H9 (cell line): Measurements from ENCODE around the gene SETD4. TPM values are rescaled to one million over a fixed set of nuclear protein-coding genes. Genes with fewer than 3 reads are reported as not detected.

ENCODE experiments used
- DNase-seq: peaks from one replicate; pipeline ENCODE4 v3.0.0-alpha.2; 2017
- H2AFZ ChIP-seq: one replicate; pipeline ENCODE4 v1.6.1; 2013; ENCODE audit warnings: mild to moderate bottlenecking, low read length, control low read depth, moderate library complexity
- H2AK5ac ChIP-seq: 2 replicates; pipeline ENCODE4 v1.6.1; 2013; ENCODE audit warnings: low read length, control low read depth, mixed read lengths; ENCODE audit not compliant: insufficient read length
- H2BK120ac ChIP-seq: one replicate; pipeline ENCODE4 v1.6.1; 2013; ENCODE audit warnings: low read depth, mild to moderate bottlenecking, low read length, control low read depth, inconsistent platforms; ENCODE audit not compliant: poor library complexity, severe bottlenecking
- H2BK12ac ChIP-seq: 2 replicates; pipeline ENCODE4 v1.6.1; 2013; ENCODE audit warnings: low read length, control low read depth, mixed read lengths, low read depth; ENCODE audit not compliant: insufficient read length
- H2BK15ac ChIP-seq: 2 replicates; pipeline ENCODE4 v1.6.1; 2013; ENCODE audit warnings: low read depth, low read length, control low read depth
- H2BK20ac ChIP-seq: one replicate; pipeline ENCODE4 v1.6.1; 2013; ENCODE audit warnings: low read depth, mild to moderate bottlenecking, low read length, control low read depth, inconsistent platforms; ENCODE audit not compliant: poor library complexity, severe bottlenecking
- H2BK5ac ChIP-seq: 2 replicates; pipeline ENCODE4 v1.6.1; 2013; ENCODE audit warnings: low read length, control low read depth, mixed read lengths; ENCODE audit not compliant: insufficient read length
- H3K14ac ChIP-seq: 2 replicates; pipeline ENCODE4 v1.6.1; 2013; ENCODE audit warnings: low read length, control low read depth; ENCODE audit not compliant: insufficient read depth
- H3K18ac ChIP-seq: 2 replicates; pipeline ENCODE4 v1.6.1; 2013; ENCODE audit warnings: low read depth, mild to moderate bottlenecking, mixed read lengths, low read length, control low read depth; ENCODE audit not compliant: insufficient read length
- H3K23ac ChIP-seq: 2 replicates; pipeline ENCODE4 v1.6.1; 2013; ENCODE audit warnings: low read length, control low read depth, mixed read lengths, low read depth; ENCODE audit not compliant: insufficient read length
- H3K23me2 ChIP-seq: 2 replicates; pipeline ENCODE4 v1.6.1; 2013; ENCODE audit warnings: low read depth, mild to moderate bottlenecking, mixed read lengths, low read length, control low read depth; ENCODE audit not compliant: insufficient read length, poor library complexity, severe bottlenecking
- H3K27ac ChIP-seq: 2 replicates; pipeline ENCODE4 v1.5.1; 2013; ENCODE audit warnings: low read length, control low read depth, mixed read lengths, low read depth; ENCODE audit not compliant: insufficient read length
- H3K27me3 ChIP-seq: 2 replicates; pipeline ENCODE4 v1.6.1; 2013; ENCODE audit warnings: low read length, control low read depth, inconsistent platforms; ENCODE audit not compliant: insufficient read depth
- H3K4ac ChIP-seq: 2 replicates; pipeline ENCODE4 v1.6.1; 2013; ENCODE audit warnings: low read depth, mild to moderate bottlenecking, control low read depth, inconsistent platforms, low read length, moderate library complexity
- H3K4me1 ChIP-seq: 2 replicates; pipeline ENCODE4 v1.6.1; 2013; ENCODE audit warnings: low read length, control low read depth, inconsistent platforms; ENCODE audit not compliant: insufficient read depth
- H3K4me2 ChIP-seq: 2 replicates; pipeline ENCODE4 v1.6.1; 2013; ENCODE audit warnings: low read length, control low read depth, mixed read lengths; ENCODE audit not compliant: insufficient read length, insufficient read depth
- H3K56ac ChIP-seq: 2 replicates; pipeline ENCODE4 v1.6.1; 2013; ENCODE audit warnings: low read depth, mild to moderate bottlenecking, mixed read lengths, low read length, control low read depth; ENCODE audit not compliant: insufficient read length
- H3K79me1 ChIP-seq: 2 replicates; pipeline ENCODE4 v1.6.1; 2013; ENCODE audit warnings: low read depth, mild to moderate bottlenecking, moderate library complexity, low read length, control low read depth, inconsistent platforms; ENCODE audit not compliant: insufficient read depth, poor library complexity, severe bottlenecking
- H3K79me2 ChIP-seq: 2 replicates; pipeline ENCODE4 v1.6.1; 2013; ENCODE audit warnings: low read length, control low read depth, inconsistent platforms; ENCODE audit not compliant: insufficient read depth
- H3K9ac ChIP-seq: 2 replicates; pipeline ENCODE4 v1.6.1; 2013; ENCODE audit warnings: low read length, control low read depth, mixed read lengths; ENCODE audit not compliant: insufficient read length; ENCODE audit errors: extremely low read depth
- H3K9me3 ChIP-seq: one replicate; pipeline ENCODE4 v1.6.1; 2013; ENCODE audit warnings: low read depth, low read length, inconsistent platforms; ENCODE audit not compliant: control insufficient read depth
- H3T11ph ChIP-seq: one replicate; pipeline ENCODE4 v1.6.1; 2013; ENCODE audit warnings: mild to moderate bottlenecking, low read length, control low read depth, inconsistent platforms
- H4K20me1 ChIP-seq: one replicate; pipeline ENCODE4 v1.6.1; 2013; ENCODE audit not compliant: control insufficient read depth, insufficient read length, insufficient read depth
- H4K5ac ChIP-seq: 2 replicates; pipeline ENCODE4 v1.6.1; 2013; ENCODE audit warnings: low read depth, mild to moderate bottlenecking, mixed read lengths, low read length, control low read depth; ENCODE audit not compliant: insufficient read length
- H4K8ac ChIP-seq: replicated peaks from 2 replicates; pipeline ENCODE4 v1.6.1; 2013; ENCODE audit warnings: low read length, control low read depth, mixed read lengths, low read depth; ENCODE audit not compliant: insufficient read length
- H4K91ac ChIP-seq: 2 replicates; pipeline ENCODE4 v1.6.1; 2013; ENCODE audit warnings: low read depth, mild to moderate bottlenecking, moderate library complexity, mixed read lengths, low read length, control low read depth; ENCODE audit not compliant: insufficient read length
- H3K27ac Mint-ChIP-seq, 3 experiments: 2 replicates in 2 of 3; 3 replicates in 1 of 3; pipeline ENCODE4 v1.8.0; 2020 to 2021; ENCODE audit warnings: mixed read lengths in 3 of 3, mild to moderate bottlenecking in 1 of 3, moderate library complexity in 1 of 3
- H3K27me3 Mint-ChIP-seq: 2 replicates; pipeline ENCODE4 v1.8.0; 2021; ENCODE audit warnings: low read depth, mild to moderate bottlenecking, moderate library complexity, mixed read lengths
- H3K36me3 Mint-ChIP-seq, 3 experiments: 2 replicates in 2 of 3; 3 replicates in 1 of 3; pipeline ENCODE4 v1.8.0; 2020 to 2021; ENCODE audit warnings: low read depth in 3 of 3, mixed read lengths in 3 of 3; ENCODE audit not compliant: insufficient read depth in 1 of 3
- H3K4me1 Mint-ChIP-seq, 2 experiments: 2 replicates each; pipeline ENCODE4 v1.8.0; 2020; ENCODE audit warnings: mixed read lengths in 2 of 2
- H3K4me3 Mint-ChIP-seq, 2 experiments: 2 replicates in 1 of 2; 3 replicates in 1 of 2; pipeline ENCODE4 v1.8.0; 2020 to 2021; ENCODE audit warnings: mild to moderate bottlenecking in 2 of 2, mixed read lengths in 2 of 2, moderate library complexity in 1 of 2
- H3K9me3 Mint-ChIP-seq, 2 experiments: 2 replicates in 1 of 2; 3 replicates in 1 of 2; pipeline ENCODE4 v1.8.0; 2020; ENCODE audit warnings: mild to moderate bottlenecking in 2 of 2, mixed read lengths in 2 of 2, moderate library complexity in 1 of 2
- CTCF ChIP-seq: fragments of 200-600 bp; sonication (generic); conservative IDR thresholded peaks from 3 replicates; pipeline ENCODE4 v1.8.0; 2021; ENCODE audit warnings: antibody characterized with exemption, mild to moderate bottlenecking
- WGBS: extraction: QIAGEN DNeasy Blood & Tissue Kit; methylation state at CpG from one replicate; pipeline ENCODE4 v1.1.7; 2013; ENCODE audit warnings: missing lambda C conversion rate, low lambda C conversion rate, mixed read lengths; ENCODE audit not compliant: insufficient read length; ENCODE audit errors: extremely low coverage; 5-methylcytosine and 5-hydroxymethylcytosine counted together
- total RNA-seq: library from RNA; stranded (reverse); gene quantifications from 2 replicates; pipeline ENCODE4 v1.2.1, GENCODE V29; 2021

SETD4 gene
- total RNA-seq, 1 experiment from 2014 or later: 52.5 TPM

- H3K23me2 ChIP-seq: no peaks in the 10 kb centered on the region
- Mint-ChIP-seq H3K27me3 (no peaks in the 10 kb centered on the region; the same call in 1 of the 2 replicates), H3K4me1 (no peaks in the 10 kb centered on the region; a peak in 1 of 4 replicates), H3K9me3 (peaks cover 6 to 9% of the 10 kb centered on the region in 2 experiments), H3K36me3 (peaks cover 2 to 7% (median 4%) of the 10 kb centered on the region in 3 experiments; a peak in 3 of 7 replicates), H3K4me3 (no peak overlapping the region), H3K27ac (no peak overlapping the region)
- no peak overlapping the region for H2BK120ac ChIP-seq
- H3K9ac ChIP-seq: no peak overlapping the region
- no peaks in the 10 kb centered on the region for H3K27me3 ChIP-seq
- H2AFZ ChIP-seq: no peak overlapping the region
- no peak overlapping the region for H2BK15ac ChIP-seq
- no peak overlapping the region for H3T11ph ChIP-seq
- H3K18ac ChIP-seq: no peak overlapping the region
- no peaks in the 10 kb centered on the region for H4K20me1 ChIP-seq
- TF ChIP-seq CTCF: no peak
- H2AK5ac ChIP-seq: no peak overlapping the region
- H3K4me2 ChIP-seq: no peak overlapping the region
- no peaks in the 10 kb centered on the region for H3K79me2 ChIP-seq
- DNase-seq: no peak
- WGBS: no CpG with 5 or more reads among the region's 2 CpGs
- H4K91ac ChIP-seq: no peak overlapping the region
- H3K56ac ChIP-seq: no peak overlapping the region
- H3K9me3 ChIP-seq: no peaks in the 10 kb centered on the region
- H3K14ac ChIP-seq: no peak overlapping the region
- H3K27ac ChIP-seq: no peak overlapping the region
- H3K4ac ChIP-seq: no peak overlapping the region
- H4K5ac ChIP-seq: no peak overlapping the region
- no peaks in the 10 kb centered on the region for H3K4me1 ChIP-seq
- H2BK20ac ChIP-seq: no peak overlapping the region
- no peak overlapping the region for H4K8ac ChIP-seq
- H3K23ac ChIP-seq: no peak overlapping the region
- no peaks in the 10 kb centered on the region for H3K79me1 ChIP-seq
- no peak overlapping the region for H2BK5ac ChIP-seq
- no peak overlapping the region for H2BK12ac ChIP-seq
Observed at GRCh38 chr21:36008505-36008904, 51.8 kb downstream of the SETD4 start.
